ENCODE data around the gene TRIM44. TPM values are rescaled to one million over a fixed set of nuclear protein-coding genes. Genes with fewer than 3 reads are reported as not detected.

The TRIM44 gene
- total RNA-seq, result 23.4 TPM
- polyA plus RNA-seq, result 10 to 100 TPM in 3 of 4 donors, 1 to 10 TPM in 1; 9.4 to 32.8 (median 20.4) TPM

GRCh38 chr11:35662649-35663407, at the start of gene TRIM44:
Gene TRIM44 (plus strand): TSS chr11:35662775. CDS start chr11:35663112, 337 bp downstream.
- peak within 1 kb of the TSS; percentile 92 for H3K4me3 ChIP-seq (ENCODE audit: low read depth, low read length)
- H3K4me3 Mint-ChIP-seq, result peak within 1 kb of the TSS; percentile 90 to 98 (median 95)
- DNase-seq (peak; percentile 67 to 89 (median 81)), ATAC-seq (ENCODE audit: low read depth in 2 of 2) (peak; percentile 83)
- peaks cover 3 to 32% (median 19%) of the 10 kb centered on the region in 7 donors for H3K9me3 Mint-ChIP-seq
- peaks cover 21% of the 10 kb centered on the region for H3K36me3 Mint-ChIP-seq
- peaks cover 4% of the 10 kb centered on the region for H3K27me3 ChIP-seq (ENCODE audit: control insufficient read depth, insufficient read depth, low read length)
- H3K4me1 ChIP-seq (ENCODE audit: control insufficient read depth, insufficient read depth, low read length, poor library complexity, severe bottlenecking), result peaks cover 26% of the 10 kb centered on the region
- peak within 1 kb of the TSS; percentile 94 to 99 (median 96) for H3K27ac Mint-ChIP-seq
- H3K9me3 ChIP-seq (ENCODE audit: control insufficient read depth in 2 of 2, low read length in 2 of 2), result peaks cover 23 to 25% of the 10 kb centered on the region in 2 experiments
- peak within 1 kb of the TSS; percentile 73 for H3K27ac ChIP-seq (ENCODE audit: insufficient read depth, low read length, poor library complexity, severe bottlenecking)
- peaks cover 17 to 53% (median 32%) of the 10 kb centered on the region in 4 donors for H3K4me1 Mint-ChIP-seq
- H3K36me3 ChIP-seq (ENCODE audit: control insufficient read depth, insufficient read depth, low read length), result peaks cover 8% of the 10 kb centered on the region
- H3K27me3 Mint-ChIP-seq, result peaks cover 4% of the 10 kb centered on the region

GRCh38 chr11:35614939-35615569, 47.5 kb upstream of the TRIM44 start:
- Mint-ChIP-seq H3K4me3 (no peak overlapping the region), H3K4me1 (peaks cover 0 to 12% (median 2%) of the 10 kb centered on the region in 4 donors)
- ATAC-seq (ENCODE audit: low read depth in 2 of 2), result no peak

GRCh38 chr11:35615921-35616900, 46.4 kb upstream of the TRIM44 start:
- H3K4me1 ChIP-seq (ENCODE audit: control insufficient read depth, insufficient read depth, low read length, poor library complexity, severe bottlenecking), result peaks cover 13% of the 10 kb centered on the region
- no peaks in the 10 kb centered on the region for H3K36me3 ChIP-seq (ENCODE audit: control insufficient read depth, insufficient read depth, low read length)
- Mint-ChIP-seq H3K9me3 (no peaks in the 10 kb centered on the region), H3K27me3 (peaks cover 45% of the 10 kb centered on the region), H3K4me3 (peak overlapping the region in 1 of 4 donors; percentile 15), H3K27ac (no peak overlapping the region), H3K4me1 (peaks cover 0 to 15% (median 2%) of the 10 kb centered on the region in 4 donors), H3K36me3 (no peaks in the 10 kb centered on the region)
- no peak overlapping the region for H3K27ac ChIP-seq (ENCODE audit: insufficient read depth, low read length, poor library complexity, severe bottlenecking)
- peak; percentile 35 to 58 for ATAC-seq (ENCODE audit: low read depth in 2 of 2)
- H3K27me3 ChIP-seq (ENCODE audit: control insufficient read depth, insufficient read depth, low read length), result peaks cover 20% of the 10 kb centered on the region
- no peaks in the 10 kb centered on the region for H3K9me3 ChIP-seq (ENCODE audit: control insufficient read depth in 2 of 2, low read length in 2 of 2)
- DNase-seq, result peak in 2 of 3 donors; percentile 46 to 55
- H3K4me3 ChIP-seq (ENCODE audit: low read depth, low read length), result no peak overlapping the region

More at GRCh38 chr11:35614939-35615569, 47.5 kb upstream of the TRIM44 start:
- H3K9me3 Mint-ChIP-seq, result no peaks in the 10 kb centered on the region
- H3K4me3 ChIP-seq (ENCODE audit: low read depth, low read length), result no peak overlapping the region
- no peaks in the 10 kb centered on the region for H3K36me3 Mint-ChIP-seq
- peak overlapping the region in 1 of 3 donors; percentile 27 for H3K27ac Mint-ChIP-seq
- H3K27ac ChIP-seq (ENCODE audit: insufficient read depth, low read length, poor library complexity, severe bottlenecking), result no peak overlapping the region
- no peaks in the 10 kb centered on the region for H3K9me3 ChIP-seq (ENCODE audit: control insufficient read depth in 2 of 2, low read length in 2 of 2)
- H3K27me3 ChIP-seq (ENCODE audit: control insufficient read depth, insufficient read depth, low read length), result peaks cover 12% of the 10 kb centered on the region
- DNase-seq, result no peak
- peaks cover 43% of the 10 kb centered on the region for H3K27me3 Mint-ChIP-seq
- peaks cover 12% of the 10 kb centered on the region for H3K4me1 ChIP-seq (ENCODE audit: control insufficient read depth, insufficient read depth, low read length, poor library complexity, severe bottlenecking)
- no peaks in the 10 kb centered on the region for H3K36me3 ChIP-seq (ENCODE audit: control insufficient read depth, insufficient read depth, low read length)

- Histone ChIP-seq H3K27me3 (ENCODE audit: control insufficient read depth, insufficient read depth, low read length) (peaks cover 29% of the 10 kb centered on the region), H3K4me3 (ENCODE audit: low read depth, low read length) (no peak overlapping the region), H3K9me3 (ENCODE audit: control insufficient read depth in 2 of 2, low read length in 2 of 2) (no peaks in the 10 kb centered on the region), H3K27ac (ENCODE audit: insufficient read depth, low read length, poor library complexity, severe bottlenecking) (no peak overlapping the region), H3K4me1 (ENCODE audit: control insufficient read depth, insufficient read depth, low read length, poor library complexity, severe bottlenecking) (peaks cover 13% of the 10 kb centered on the region), H3K36me3 (ENCODE audit: control insufficient read depth, insufficient read depth, low read length) (no peaks in the 10 kb centered on the region)
- Mint-ChIP-seq H3K4me3 (peak overlapping the region in 2 of 4 donors; percentile 70 to 81), H3K27me3 (peaks cover 52% of the 10 kb centered on the region), H3K4me1 (peaks cover 0 to 15% (median 2%) of the 10 kb centered on the region in 4 donors), H3K9me3 (no peaks in the 10 kb centered on the region), H3K36me3 (no peaks in the 10 kb centered on the region), H3K27ac (no peak overlapping the region)
- DNase-seq (no peak), ATAC-seq (ENCODE audit: low read depth in 2 of 2) (no peak)
These were observed 45.3 kb upstream of the TRIM44 start for GRCh38 chr11:35617316-35617686.

GRCh38 chr11:35617687-35618496, 44.7 kb upstream of the TRIM44 start, which contains the start of gene FJX1:
Gene FJX1 (plus strand): TSS chr11:35618460. CDS start chr11:35618637, 177 bp downstream.
- ATAC-seq (ENCODE audit: low read depth in 2 of 2), result no peak
- H3K4me1 ChIP-seq (ENCODE audit: control insufficient read depth, insufficient read depth, low read length, poor library complexity, severe bottlenecking), result peaks cover 13% of the 10 kb centered on the region
- no peaks in the 10 kb centered on the region for H3K9me3 Mint-ChIP-seq
- peaks cover 0 to 15% (median 2%) of the 10 kb centered on the region in 4 donors for H3K4me1 Mint-ChIP-seq
- H3K27me3 Mint-ChIP-seq, result peaks cover 58% of the 10 kb centered on the region
- H3K27ac ChIP-seq (ENCODE audit: insufficient read depth, low read length, poor library complexity, severe bottlenecking), result no peak within 1 kb of the TSS
- H3K36me3 Mint-ChIP-seq, result no peaks in the 10 kb centered on the region
- H3K4me3 ChIP-seq (ENCODE audit: low read depth, low read length), result no peak within 1 kb of the TSS
- H3K27ac Mint-ChIP-seq, result no peak within 1 kb of the TSS
- H3K4me3 Mint-ChIP-seq, result peak within 1 kb of the TSS in 2 of 4 donors; percentile 70 to 81
- no peaks in the 10 kb centered on the region for H3K36me3 ChIP-seq (ENCODE audit: control insufficient read depth, insufficient read depth, low read length)
- H3K27me3 ChIP-seq (ENCODE audit: control insufficient read depth, insufficient read depth, low read length), result peaks cover 34% of the 10 kb centered on the region
- H3K9me3 ChIP-seq (ENCODE audit: control insufficient read depth in 2 of 2, low read length in 2 of 2), result no peaks in the 10 kb centered on the region
- DNase-seq, result peak in 1 of 3 donors; percentile 23

GRCh38 chr11:35618497-35619115, 44.0 kb upstream of the TRIM44 start:
- no peak overlapping the region for H3K4me3 ChIP-seq (ENCODE audit: low read depth, low read length)
- Mint-ChIP-seq H3K4me1 (peaks cover 0 to 15% (median 2%) of the 10 kb centered on the region in 4 donors), H3K27me3 (peaks cover 59% of the 10 kb centered on the region), H3K27ac (no peak overlapping the region), H3K36me3 (no peaks in the 10 kb centered on the region), H3K9me3 (no peaks in the 10 kb centered on the region), H3K4me3 (no peak overlapping the region)
- DNase-seq (no peak), ATAC-seq (ENCODE audit: low read depth in 2 of 2) (no peak)
- H3K4me1 ChIP-seq (ENCODE audit: control insufficient read depth, insufficient read depth, low read length, poor library complexity, severe bottlenecking), result peaks cover 13% of the 10 kb centered on the region
- H3K27me3 ChIP-seq (ENCODE audit: control insufficient read depth, insufficient read depth, low read length), result peaks cover 40% of the 10 kb centered on the region
- H3K9me3 ChIP-seq (ENCODE audit: control insufficient read depth in 2 of 2, low read length in 2 of 2), result no peaks in the 10 kb centered on the region
- no peak overlapping the region for H3K27ac ChIP-seq (ENCODE audit: insufficient read depth, low read length, poor library complexity, severe bottlenecking)
- no peaks in the 10 kb centered on the region for H3K36me3 ChIP-seq (ENCODE audit: control insufficient read depth, insufficient read depth, low read length)
